CD4-positive, CD25-positive, alpha-beta regulatory T cell (primary cell): ENCODE measurements around the gene ATP13A4. TPM values are rescaled to one million over a fixed set of nuclear protein-coding genes. Genes with fewer than 3 reads are reported as not detected.

Source experiments
- polyA plus RNA-seq, 4 donors: library from polyadenylated mRNA; unstranded; fragments of 300-500 nt; fragmentation: Illumina TruSeq; gene quantifications; one replicate each; pipeline ENCODE4 v1.2.3, GENCODE V29; 2021
- total RNA-seq: library from RNA; stranded (reverse); gene quantifications from one replicate; pipeline ENCODE4 v1.2.3, GENCODE V29; 2022

Gene ATP13A4
- total and polyA plus RNA-seq, 5 donors from 2014 or later: 1.6 TPM; not detected in 4

Other genes with a start within 250 kb of the ATP13A4 start
- gene ATP13A5, start 176.1 kb downstream of the ATP13A4 start, total RNA-seq: not detected
- gene ATP13A5, start 176.1 kb downstream of the ATP13A4 start, polyA plus RNA-seq: not detected
- 57.4 TPM for gene OPA1, start 38.3 kb upstream of the ATP13A4 start, total RNA-seq
- gene OPA1, start 38.3 kb upstream of the ATP13A4 start, polyA plus RNA-seq: 10 to 100 TPM; 20.3 to 23.8 (median 21.9) TPM